ENCODE results near the gene PTPRM. TPM values are rescaled to one million over a fixed set of nuclear protein-coding genes. Genes with fewer than 3 reads are reported as not detected.

PTPRM gene
- total RNA-seq, 1 experiment from 2014 or later = 6.2 TPM

DNA sequence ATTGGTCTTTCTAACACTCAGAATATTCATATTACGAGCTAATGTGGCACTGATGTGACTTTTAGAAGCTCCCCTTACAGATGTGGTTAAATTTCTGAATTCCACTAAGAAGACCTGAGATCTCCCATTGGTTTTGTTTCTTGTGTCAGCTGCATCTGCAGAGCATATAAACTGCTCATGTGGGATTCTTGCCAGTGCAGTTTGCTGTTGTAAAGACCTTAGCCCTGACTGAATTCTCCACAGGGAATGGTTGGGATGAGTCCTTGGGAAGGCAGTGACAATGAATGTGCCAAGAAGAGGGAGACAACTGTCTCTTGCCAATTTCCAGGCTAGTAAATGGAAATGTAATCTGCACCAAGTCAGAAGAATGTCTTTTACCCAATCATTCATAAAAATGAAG lies 94.1 kb downstream of the PTPRM start:
- no peaks in the 10 kb centered on the region for H3K27me3 ChIP-seq (ENCODE audit: insufficient read depth, low read length)
- no peak overlapping the region for H4K91ac ChIP-seq (ENCODE audit: insufficient read length, low read depth, low read length)
- WGBS (ENCODE audit: extremely low coverage, insufficient read length, low lambda C conversion rate) = no CpG with 5 or more reads among the region's 1 CpG
- no peaks in the 10 kb centered on the region; the same call in 1 of the 2 replicates for H3K4me1 ChIP-seq (ENCODE audit: insufficient read depth, low read length)
- no peak overlapping the region for H3K4me2 ChIP-seq (ENCODE audit: insufficient read depth, insufficient read length, low read length)
- no peak overlapping the region for H3K4ac ChIP-seq (ENCODE audit: low read depth, low read length)
- no peaks in the 10 kb centered on the region for H3K79me2 ChIP-seq (ENCODE audit: insufficient read depth, low read length)
- no peak overlapping the region for H4K8ac ChIP-seq (replicated peaks; ENCODE audit: insufficient read length, low read depth, low read length)
- H4K20me1 ChIP-seq (ENCODE audit: control insufficient read depth, insufficient read depth, insufficient read length) = no peaks in the 10 kb centered on the region
- no peak overlapping the region for H3K9ac ChIP-seq (ENCODE audit: extremely low read depth, insufficient read length, low read length)
- H3K4me3 Mint-ChIP-seq = no peak overlapping the region
- H2BK12ac ChIP-seq (ENCODE audit: insufficient read length, low read depth, low read length) = no peak overlapping the region
- peaks cover 19 to 23% of the 10 kb centered on the region in 2 experiments for H3K4me1 Mint-ChIP-seq
- no peak overlapping the region for H2AK5ac ChIP-seq (ENCODE audit: insufficient read length, low read length)
- no peaks in the 10 kb centered on the region for H3K9me3 Mint-ChIP-seq
- H3K23ac ChIP-seq (ENCODE audit: insufficient read length, low read depth, low read length) = no peak overlapping the region
- H3K18ac ChIP-seq (ENCODE audit: insufficient read length, low read depth, low read length) = no peak overlapping the region
- H2BK20ac ChIP-seq (ENCODE audit: low read depth, low read length, poor library complexity, severe bottlenecking) = no peak overlapping the region
- H4K5ac ChIP-seq (ENCODE audit: insufficient read length, low read depth, low read length) = no peak overlapping the region
- H3K27ac Mint-ChIP-seq = no peak overlapping the region
- H2BK5ac ChIP-seq (ENCODE audit: insufficient read length, low read length) = no peak overlapping the region
- H3K14ac ChIP-seq (ENCODE audit: insufficient read depth, low read length) = no peak overlapping the region
- H2BK15ac ChIP-seq (ENCODE audit: low read depth, low read length) = no peak overlapping the region
- TF ChIP-seq, protein P1, sequence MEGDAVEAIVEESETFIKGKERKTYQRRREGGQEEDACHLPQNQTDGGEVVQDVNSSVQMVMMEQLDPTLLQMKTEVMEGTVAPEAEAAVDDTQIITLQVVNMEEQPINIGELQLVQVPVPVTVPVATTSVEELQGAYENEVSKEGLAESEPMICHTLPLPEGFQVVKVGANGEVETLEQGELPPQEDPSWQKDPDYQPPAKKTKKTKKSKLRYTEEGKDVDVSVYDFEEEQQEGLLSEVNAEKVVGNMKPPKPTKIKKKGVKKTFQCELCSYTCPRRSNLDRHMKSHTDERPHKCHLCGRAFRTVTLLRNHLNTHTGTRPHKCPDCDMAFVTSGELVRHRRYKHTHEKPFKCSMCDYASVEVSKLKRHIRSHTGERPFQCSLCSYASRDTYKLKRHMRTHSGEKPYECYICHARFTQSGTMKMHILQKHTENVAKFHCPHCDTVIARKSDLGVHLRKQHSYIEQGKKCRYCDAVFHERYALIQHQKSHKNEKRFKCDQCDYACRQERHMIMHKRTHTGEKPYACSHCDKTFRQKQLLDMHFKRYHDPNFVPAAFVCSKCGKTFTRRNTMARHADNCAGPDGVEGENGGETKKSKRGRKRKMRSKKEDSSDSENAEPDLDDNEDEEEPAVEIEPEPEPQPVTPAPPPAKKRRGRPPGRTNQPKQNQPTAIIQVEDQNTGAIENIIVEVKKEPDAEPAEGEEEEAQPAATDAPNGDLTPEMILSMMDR (conservative IDR thresholded peaks at IDR 0.05) = no peak
- H2AFZ ChIP-seq (ENCODE audit: low read length) = no peak overlapping the region
- no peak overlapping the region for H3K56ac ChIP-seq (ENCODE audit: insufficient read length, low read depth, low read length)
- H2BK120ac ChIP-seq (ENCODE audit: low read depth, low read length, poor library complexity, severe bottlenecking) = no peak overlapping the region
- no peak for DNase-seq
- H3K79me1 ChIP-seq (ENCODE audit: insufficient read depth, low read depth, low read length, poor library complexity, severe bottlenecking) = no peaks in the 10 kb centered on the region
- no peaks in the 10 kb centered on the region for H3K23me2 ChIP-seq (ENCODE audit: insufficient read length, low read depth, low read length, poor library complexity, severe bottlenecking)
- H3K27ac ChIP-seq (ENCODE audit: insufficient read length, low read depth, low read length) = no peak overlapping the region
- H3K27me3 Mint-ChIP-seq (ENCODE audit: low read depth) = no peaks in the 10 kb centered on the region
- no peaks in the 10 kb centered on the region for H3K9me3 ChIP-seq (ENCODE audit: control insufficient read depth, low read depth, low read length)
- no peak overlapping the region for H3T11ph ChIP-seq (ENCODE audit: low read length)
- H3K36me3 Mint-ChIP-seq (ENCODE audit: insufficient read depth in 1 of 3, low read depth in 3 of 3) = no peaks in the 10 kb centered on the region
